Measurements from ENCODE around the gene RELB. TPM values are rescaled to one million over a fixed set of nuclear protein-coding genes. Genes with fewer than 3 reads are reported as not detected.

RELB gene
- total and polyA plus RNA-seq, 9 of the 15 experiments (the other 6 are each of a cell fraction or from before 2014, with no cell fraction given): 0.15 to 1.1 (median 0.28) TPM; not detected in 2

GRCh38 chr19:45058622-45059159 is 57.4 kb downstream of the RELB start:
- Histone ChIP-seq H3K9ac (ENCODE audit: insufficient read depth in 1 of 2, low read depth in 2 of 2, low read length in 2 of 2) (peak overlapping the region in 1 of 2 experiments; percentile 50; a peak in 1 of 4 replicates), H3K4me3 (no peak overlapping the region), H4K20me1 (replicated peaks; ENCODE audit: control insufficient read depth, insufficient read depth, low read length) (peaks cover 25% of the 10 kb centered on the region), H3K9me1 (ENCODE audit: control insufficient read depth, insufficient read depth, low read length) (no peaks in the 10 kb centered on the region), H3K27ac (ENCODE audit: extremely low read depth, low read depth, low read length) (no peak overlapping the region; the same call in 2 of the 3 replicates), H3K79me2 (ENCODE audit: control insufficient read depth, insufficient read depth, low read length) (no peaks in the 10 kb centered on the region; the same call in 2 of the 3 replicates), H3K27me3 (ENCODE audit: control insufficient read depth in 2 of 2, insufficient read depth in 2 of 2, low read length in 2 of 2) (no peaks in the 10 kb centered on the region), H3K4me1 (replicated peaks in 1 of 2; ENCODE audit: control insufficient read depth in 2 of 2, insufficient read depth in 2 of 2, low read length in 2 of 2) (peaks cover 0 to 29% of the 10 kb centered on the region in 2 experiments; a peak in 2 of 5 replicates), H3K36me3 (ENCODE audit: control insufficient read depth, insufficient read depth, low read length) (peaks cover 90% of the 10 kb centered on the region), H3K4me2 (ENCODE audit: insufficient read depth, low read length) (no peak overlapping the region), H2AFZ (ENCODE audit: low read depth, low read length) (no peak overlapping the region), H3K9me3 (replicated peaks; ENCODE audit: control insufficient read depth, insufficient read depth, low read depth, low read length) (no peaks in the 10 kb centered on the region)
- FAIRE-seq: no peak
- 61% methylated on average over 10 of the region's 14 CpGs for WGBS (ENCODE audit: insufficient coverage, low coverage, missing lambda C conversion rate)
- BruUV-seq (replicated peaks): no TSS peak
- in situ Hi-C loops (cut with MboI) (loop anchor here (10.0 kb wide), 1 partner anchor 164 kb away; the partner anchor contains the start of gene TOMM40), intact Hi-C loops (cut with micrococcal nuclease) (loop anchor here (1.0 to 5.0 kb wide), 2 partner anchors 41 to 156 kb away; no protein-coding TSS in a partner anchor)
- ATAC-seq: peak; percentile 18
- POLR2A ChIA-PET: no interaction called here
- DNase-seq (ENCODE audit: extremely low read depth in 1 of 4, low spot score in 3 of 4): peak in 2 of 4 experiments; percentile 50 to 61
- CTCF ChIA-PET (ENCODE audit: low intra/inter-chr PET ratio): interaction anchor here (2.0 kb wide), 1 partner anchor 70 kb away, joined by 11 read pairs; no protein-coding TSS in a partner anchor
- TF ChIP-seq ZNF79 (CRISPR knock-in tag; IDR thresholded peaks at IDR 0.05; ENCODE audit: low read depth) (no peak), NR3C1 (CRISPR knock-in tag; IDR thresholded peaks at IDR 0.05) (no peak), ZNF384 (IDR thresholded peaks at IDR 0.05; ENCODE audit: low read depth, low read length) (no peak), IFI16 (CRISPR knock-in tag; IDR thresholded peaks at IDR 0.05) (no peak), SRSF7 (optimal IDR thresholded peaks at IDR 0.05; ENCODE audit: low read depth, low read length) (no peak), ZBTB34 (CRISPR knock-in tag; IDR thresholded peaks at IDR 0.05) (no peak), RNF2 (IDR thresholded peaks at IDR 0.05) (no peak), POLR2AphosphoS2 (IDR thresholded peaks at IDR 0.05; ENCODE audit: low read length) (no peak), NONO (IDR thresholded peaks at IDR 0.05; ENCODE audit: low read depth in 2 of 2, low read length in 1 of 2) (no peak), ZNF445 (CRISPR knock-in tag; IDR thresholded peaks at IDR 0.05; ENCODE audit: low read depth) (no peak), HDAC3 (IDR thresholded peaks at IDR 0.05; ENCODE audit: borderline replicate concordance, partially characterized antibody) (no peak), ELK3 (CRISPR knock-in tag; IDR thresholded peaks at IDR 0.05) (no peak), ELF2 (CRISPR knock-in tag; IDR thresholded peaks at IDR 0.05) (no peak), MBD1 (CRISPR knock-in tag; IDR thresholded peaks at IDR 0.05) (no peak)
- TF ChIP-seq, protein P1, sequence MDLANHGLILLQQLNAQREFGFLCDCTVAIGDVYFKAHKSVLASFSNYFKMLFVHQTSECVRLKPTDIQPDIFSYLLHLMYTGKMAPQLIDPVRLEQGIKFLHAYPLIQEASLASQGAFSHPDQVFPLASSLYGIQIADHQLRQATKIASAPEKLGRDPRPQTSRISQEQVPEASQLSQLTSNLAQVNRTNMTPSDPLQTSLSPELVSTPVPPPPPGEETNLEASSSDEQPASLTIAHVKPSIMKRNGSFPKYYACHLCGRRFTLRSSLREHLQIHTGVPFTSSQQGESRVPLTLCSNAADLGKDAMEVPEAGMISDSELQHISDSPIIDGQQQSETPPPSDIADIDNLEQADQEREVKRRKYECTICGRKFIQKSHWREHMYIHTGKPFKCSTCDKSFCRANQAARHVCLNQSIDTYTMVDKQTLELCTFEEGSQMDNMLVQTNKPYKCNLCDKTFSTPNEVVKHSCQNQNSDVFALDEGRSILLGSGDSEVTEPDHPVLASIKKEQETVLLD (IDR thresholded peaks at IDR 0.05): 0 out of 2 replicates have a peak, but pooled peaks have one; percentile 28

Measured in K562 (cell line).